ENCODE data around the gene GMDS. TPM values are rescaled to one million over a fixed set of nuclear protein-coding genes. Genes with fewer than 3 reads are reported as not detected.
"Not testable (repeated sequence)": the region's sequence is repeated elsewhere in the genome, so short reads cannot be mapped to it uniquely, and the experiment has no call there.

GMDS gene
- total and polyA plus RNA-seq, 2 experiments from 2014 or later: 6.3 to 17.7 TPM

- DNase-seq (ENCODE audit: low read depth in 1 of 2, low spot score in 1 of 2): no peak
- Histone ChIP-seq H3K4me1 (ENCODE audit: low read depth) (peaks cover 18% of the 10 kb centered on the region), H3K36me3 (no peaks in the 10 kb centered on the region), H3K4me3 (no peak overlapping the region), H3K27me3 (peaks cover 7% of the 10 kb centered on the region), H3K27ac (no peak overlapping the region), H3K9me3 (ENCODE audit: low read depth) (peaks cover under 1% of the 10 kb centered on the region)
- TF ChIP-seq, protein P1, sequence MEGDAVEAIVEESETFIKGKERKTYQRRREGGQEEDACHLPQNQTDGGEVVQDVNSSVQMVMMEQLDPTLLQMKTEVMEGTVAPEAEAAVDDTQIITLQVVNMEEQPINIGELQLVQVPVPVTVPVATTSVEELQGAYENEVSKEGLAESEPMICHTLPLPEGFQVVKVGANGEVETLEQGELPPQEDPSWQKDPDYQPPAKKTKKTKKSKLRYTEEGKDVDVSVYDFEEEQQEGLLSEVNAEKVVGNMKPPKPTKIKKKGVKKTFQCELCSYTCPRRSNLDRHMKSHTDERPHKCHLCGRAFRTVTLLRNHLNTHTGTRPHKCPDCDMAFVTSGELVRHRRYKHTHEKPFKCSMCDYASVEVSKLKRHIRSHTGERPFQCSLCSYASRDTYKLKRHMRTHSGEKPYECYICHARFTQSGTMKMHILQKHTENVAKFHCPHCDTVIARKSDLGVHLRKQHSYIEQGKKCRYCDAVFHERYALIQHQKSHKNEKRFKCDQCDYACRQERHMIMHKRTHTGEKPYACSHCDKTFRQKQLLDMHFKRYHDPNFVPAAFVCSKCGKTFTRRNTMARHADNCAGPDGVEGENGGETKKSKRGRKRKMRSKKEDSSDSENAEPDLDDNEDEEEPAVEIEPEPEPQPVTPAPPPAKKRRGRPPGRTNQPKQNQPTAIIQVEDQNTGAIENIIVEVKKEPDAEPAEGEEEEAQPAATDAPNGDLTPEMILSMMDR (IDR thresholded peaks at IDR 0.05; ENCODE audit: low read depth, low read length): no peak
These were observed 395.1 kb downstream of the GMDS start for GRCh38 chr6:1850121-1850839.

- DNase-seq (ENCODE audit: low read depth in 1 of 2, low spot score in 1 of 2): no peak
- H3K27me3 ChIP-seq: peaks cover 7% of the 10 kb centered on the region
- peaks cover 4% of the 10 kb centered on the region for H3K9me3 ChIP-seq (ENCODE audit: low read depth)
- no peak overlapping the region for H3K27ac ChIP-seq
- H3K4me1 ChIP-seq (ENCODE audit: low read depth): peaks cover 18% of the 10 kb centered on the region
- TF ChIP-seq, protein P1 (IDR thresholded peaks at IDR 0.05; ENCODE audit: low read depth, low read length): no peak
- H3K36me3 ChIP-seq: no peaks in the 10 kb centered on the region
- H3K4me3 ChIP-seq: no peak overlapping the region
These were observed 395.7 kb downstream of the GMDS start for GRCh38 chr6:1849691-1850090.

GRCh38 chr6:1848752-1849151 is 396.7 kb downstream of the GMDS start:
- Histone ChIP-seq H3K36me3 (no peaks in the 10 kb centered on the region), H3K9me3 (ENCODE audit: low read depth) (peaks cover 4% of the 10 kb centered on the region), H3K4me3 (no peak overlapping the region), H3K27ac (no peak overlapping the region), H3K27me3 (no peaks in the 10 kb centered on the region), H3K4me1 (ENCODE audit: low read depth) (peaks cover 18% of the 10 kb centered on the region)
- TF ChIP-seq, protein P1 (IDR thresholded peaks at IDR 0.05; ENCODE audit: low read depth, low read length): no peak
- no peak for DNase-seq (ENCODE audit: low read depth in 1 of 2, low spot score in 1 of 2)

- DNase-seq (ENCODE audit: low read depth in 1 of 2, low spot score in 1 of 2): no peak
- no peaks in the 10 kb centered on the region for H3K36me3 ChIP-seq
- TF ChIP-seq, protein P1 (IDR thresholded peaks at IDR 0.05; ENCODE audit: low read depth, low read length): no peak
- H3K4me1 ChIP-seq (ENCODE audit: low read depth): peaks cover 17% of the 10 kb centered on the region
- peaks cover 2% of the 10 kb centered on the region for H3K27me3 ChIP-seq
- H3K4me3 ChIP-seq: no peak overlapping the region
- peaks cover 4% of the 10 kb centered on the region for H3K9me3 ChIP-seq (ENCODE audit: low read depth)
- H3K27ac ChIP-seq: no peak overlapping the region
These were observed 398.8 kb downstream of the GMDS start for GRCh38 chr6:1846611-1847010.

GRCh38 chr6:1845543-1845942 is 399.9 kb downstream of the GMDS start:
- not testable (repeated sequence) for H3K9me3 ChIP-seq (ENCODE audit: low read depth)

DNA sequence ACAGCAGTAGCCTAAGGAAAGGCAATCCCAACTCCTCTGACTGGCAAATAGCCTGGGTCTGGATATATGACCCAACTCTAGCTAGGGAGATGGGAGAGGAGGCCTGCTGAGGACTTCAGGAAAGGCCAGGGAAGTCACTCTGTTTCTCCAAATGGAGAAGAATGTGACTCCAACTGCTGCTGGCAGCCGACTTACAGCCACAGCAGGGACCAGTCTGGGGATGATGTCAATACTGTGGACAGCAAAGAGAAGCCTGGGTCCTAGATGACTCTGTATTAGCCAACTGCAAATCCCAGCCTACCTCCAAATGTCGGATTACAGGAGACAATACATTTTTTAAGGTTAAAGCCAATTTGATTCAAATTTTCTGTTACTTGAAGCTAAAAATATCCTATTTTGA is 403.1 kb downstream of the GMDS start:
- H3K9me3 ChIP-seq (ENCODE audit: low read depth): peaks cover 4% of the 10 kb centered on the region
- no peak overlapping the region for H3K27ac ChIP-seq
- no peak for DNase-seq (ENCODE audit: low read depth in 1 of 2, low spot score in 1 of 2)
- H3K4me3 ChIP-seq: no peak overlapping the region
- H3K4me1 ChIP-seq (ENCODE audit: low read depth): no peaks in the 10 kb centered on the region
- TF ChIP-seq, protein P1 (IDR thresholded peaks at IDR 0.05; ENCODE audit: low read depth, low read length): no peak
- H3K36me3 ChIP-seq: no peaks in the 10 kb centered on the region
- peaks cover 2% of the 10 kb centered on the region for H3K27me3 ChIP-seq

More at GRCh38 chr6:1845543-1845942, 399.9 kb downstream of the GMDS start:
- not testable (repeated sequence) for DNase-seq (ENCODE audit: low read depth in 1 of 2, low spot score in 1 of 2); H3K27me3 ChIP-seq; H3K4me1 ChIP-seq (ENCODE audit: low read depth); H3K36me3 ChIP-seq; H3K4me3 ChIP-seq; H3K27ac ChIP-seq
